GM04503 (cell line): ENCODE data around the gene SAE1.
"Not testable (repeated sequence)": the region's sequence is repeated elsewhere in the genome, so short reads cannot be mapped to it uniquely, and the experiment has no call there.

Experiments used
- DNase-seq: peaks from one replicate; pipeline ENCODE4 v3.0.0-alpha.2; 2012; ENCODE audit warnings: low read depth

Gene SAE1

GRCh38 chr19:47240996-47241918 is 110.6 kb downstream of the SAE1 start:
- DNase-seq, result no peak

GRCh38 chr19:47241919-47242577 is 111.4 kb downstream of the SAE1 start:
- DNase-seq, result no peak

- DNase-seq, result no peak
Measured at GRCh38 chr19:47243364-47243775, 112.7 kb downstream of the SAE1 start.

GRCh38 chr19:47243776-47244547 is 113.3 kb downstream of the SAE1 start:
- DNase-seq, result peak; percentile 81

GRCh38 chr19:47247308-47247990 is 116.8 kb downstream of the SAE1 start:
- no peak for DNase-seq

- DNase-seq, result not testable (repeated sequence)
Measured at GRCh38 chr19:47253016-47253415, 122.4 kb downstream of the SAE1 start.

GRCh38 chr19:47253467-47253881 is 122.8 kb downstream of the SAE1 start:
- DNase-seq, result no peak

GRCh38 chr19:47253970-47254369 is 123.3 kb downstream of the SAE1 start:
- no peak for DNase-seq

- DNase-seq, result peak; percentile 70
Measured at GRCh38 chr19:47255879-47256692, 125.5 kb downstream of the SAE1 start, which contains the start of gene CCDC9. TSS of gene CCDC9 (plus strand) at chr19:47256525. CDS start at chr19:47258401, 1,876 bp downstream.

GRCh38 chr19:47256693-47257410 is 126.2 kb downstream of the SAE1 start:
- peak; percentile 80 for DNase-seq

- no peak for DNase-seq
Measured at GRCh38 chr19:47257411-47258169, 127.0 kb downstream of the SAE1 start.

GRCh38 chr19:47258434-47258833 is 127.8 kb downstream of the SAE1 start:
- DNase-seq, result no peak

GRCh38 chr19:47258895-47259555 is 128.4 kb downstream of the SAE1 start:
- DNase-seq, result no peak
